Body of pancreas (tissue), 4 donors: ENCODE measurements around the gene ZXDC. TPM values are rescaled to one million over a fixed set of nuclear protein-coding genes. Genes with fewer than 3 reads are reported as not detected.

Source experiments
- ATAC-seq: fragments of 150-250 bp; one replicate; pipeline ENCODE4 v1.9.1; 2016
- DNase-seq, 4 donors: peaks; one replicate each; pipeline ENCODE4 v3.0.0-alpha.2; 2019
- H3K27ac ChIP-seq, 4 donors: fragments of 200-600 bp; sonication (generic); 1 replicate in 3 of 4; 2 replicates in 1 of 4; pipeline versions ENCODE4 v1.5.1 to v1.6.1; 2016 to 2019; ENCODE audit warnings: mild to moderate bottlenecking in 1 of 4, mixed read lengths in 1 of 4, moderate library complexity in 1 of 4
- H3K27me3 ChIP-seq, 2 donors: fragments of 200-600 bp; sonication (generic); one replicate each; pipeline ENCODE4 v1.6.0; 2016; ENCODE audit warnings: mild to moderate bottlenecking in 1 of 2
- H3K36me3 ChIP-seq, 2 donors: fragments of 200-600 bp; sonication (generic); replicated peaks in 1 of 2; 2 replicates each; pipeline ENCODE4 v1.5.1; 2016; ENCODE audit warnings: low read depth in 2 of 2; ENCODE audit not compliant: insufficient read depth in 1 of 2
- H3K4me1 ChIP-seq: fragments of 200-600 bp; sonication (generic); one replicate; pipeline ENCODE4 v1.6.0; 2016
- H3K4me3 ChIP-seq, 2 donors: fragments of 200-600 bp; sonication (generic); 1 replicate in 1 of 2; 2 replicates in 1 of 2; pipeline ENCODE4 v1.5.1; 2016 to 2019
- H3K9me3 ChIP-seq, 3 donors: fragments of 200-600 bp; sonication (generic); 1 replicate in 2 of 3; 2 replicates in 1 of 3; pipeline ENCODE4 v1.5.1; 2016
- POLR2A ChIP-seq, 3 donors: fragments of 450-650 bp; IDR thresholded peaks; one replicate each; pipeline ENCODE4 v1.6.1; 2016; ENCODE audit warnings: antibody characterized with exemption in 3 of 3, mild to moderate bottlenecking in 2 of 3
- WGBS, 2 donors: methylation state at CpG; one replicate each; pipeline ENCODE4 v1.1.5; 2017; 5-methylcytosine and 5-hydroxymethylcytosine counted together
- intact Hi-C: fragments of 100-400 bp; cut with DNase I; formaldehyde crosslinking; loops from one replicate; pipeline ENCODE4 v1.15.1; 2023
- total RNA-seq, 2 donors: library from RNA; depleted of rRNA; stranded (reverse); fragments of >200 nt; gene quantifications; one replicate each; pipeline ENCODE4 v1.1.0, GENCODE V29; 2016
- TF ChIP-seq, protein P1 (sequence below), 7 experiments: fragments of 450-650 bp in 4 of 7; fragments of 200-600 bp in 3 of 7; sonication (generic) in 3 of 7; IDR thresholded peaks; one replicate each; pipeline ENCODE4 v1.5.1; 2016 to 2019; ENCODE audit warnings: antibody characterized with exemption in 7 of 7

The ZXDC gene
- total RNA-seq, 2 donors from 2014 or later: 33.9 to 39.4 TPM

DNA sequence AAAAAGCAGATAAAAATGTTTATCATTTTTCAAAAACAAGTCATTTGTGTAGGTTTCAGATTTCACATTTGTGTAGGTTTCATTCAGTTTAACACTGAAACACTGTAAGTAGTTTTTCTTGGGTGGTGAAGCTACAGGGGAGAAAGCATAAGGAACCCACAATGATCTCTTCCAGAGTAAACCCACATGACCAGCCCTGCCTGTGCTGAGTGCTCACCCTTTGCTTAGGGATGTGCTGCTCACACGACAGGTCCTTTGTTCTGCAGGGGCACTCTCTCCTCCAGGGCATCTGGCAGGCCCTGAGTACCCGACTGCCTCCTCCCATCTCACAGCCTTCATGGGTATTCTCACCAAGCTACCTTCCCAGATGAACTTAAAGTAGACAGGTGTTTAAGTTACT lies 28.9 kb downstream of the ZXDC start:
- Histone ChIP-seq H3K4me3 (no peak overlapping the region), H3K27me3 (no peaks in the 10 kb centered on the region), H3K27ac (no peak overlapping the region), H3K4me1 (peaks cover 34% of the 10 kb centered on the region), H3K36me3 (peaks cover 0 to 7% of the 10 kb centered on the region in 2 donors), H3K9me3 (no peaks in the 10 kb centered on the region)
- ATAC-seq: no peak
- TF ChIP-seq POLR2A (IDR thresholded peaks at IDR 0.05): no peak
- TF ChIP-seq, protein P1, sequence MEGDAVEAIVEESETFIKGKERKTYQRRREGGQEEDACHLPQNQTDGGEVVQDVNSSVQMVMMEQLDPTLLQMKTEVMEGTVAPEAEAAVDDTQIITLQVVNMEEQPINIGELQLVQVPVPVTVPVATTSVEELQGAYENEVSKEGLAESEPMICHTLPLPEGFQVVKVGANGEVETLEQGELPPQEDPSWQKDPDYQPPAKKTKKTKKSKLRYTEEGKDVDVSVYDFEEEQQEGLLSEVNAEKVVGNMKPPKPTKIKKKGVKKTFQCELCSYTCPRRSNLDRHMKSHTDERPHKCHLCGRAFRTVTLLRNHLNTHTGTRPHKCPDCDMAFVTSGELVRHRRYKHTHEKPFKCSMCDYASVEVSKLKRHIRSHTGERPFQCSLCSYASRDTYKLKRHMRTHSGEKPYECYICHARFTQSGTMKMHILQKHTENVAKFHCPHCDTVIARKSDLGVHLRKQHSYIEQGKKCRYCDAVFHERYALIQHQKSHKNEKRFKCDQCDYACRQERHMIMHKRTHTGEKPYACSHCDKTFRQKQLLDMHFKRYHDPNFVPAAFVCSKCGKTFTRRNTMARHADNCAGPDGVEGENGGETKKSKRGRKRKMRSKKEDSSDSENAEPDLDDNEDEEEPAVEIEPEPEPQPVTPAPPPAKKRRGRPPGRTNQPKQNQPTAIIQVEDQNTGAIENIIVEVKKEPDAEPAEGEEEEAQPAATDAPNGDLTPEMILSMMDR (IDR thresholded peaks at IDR 0.05): no peak
- intact Hi-C loops: no loop called here
- DNase-seq: no peak
- 85 to 90% methylated on average over 2 of the region's 2 CpGs for WGBS, 2 donors

DNA sequence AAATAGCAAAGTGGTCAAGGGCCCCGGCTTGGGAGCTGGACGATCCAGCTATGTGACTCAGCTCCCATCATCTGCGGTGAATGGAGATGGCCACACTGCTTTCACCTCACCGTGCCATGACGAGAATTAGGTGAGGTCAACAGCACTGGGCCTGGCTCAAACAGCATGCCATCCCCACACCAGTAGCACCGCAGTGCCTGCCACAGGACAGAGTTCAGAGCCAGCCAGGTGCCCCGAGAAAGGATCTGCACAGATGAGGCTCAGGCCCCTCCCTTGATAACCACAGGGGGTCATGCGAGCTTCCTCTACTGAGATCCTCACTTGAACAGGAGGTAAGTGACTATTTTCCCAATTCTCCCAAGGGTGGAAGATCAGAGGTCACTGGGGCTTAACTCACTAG lies 29.4 kb downstream of the ZXDC start:
- peak in 1 of 4 donors; percentile 3 for DNase-seq

GRCh38 chr3:126445506-126445905 lies 30.2 kb downstream of the ZXDC start:
- Histone ChIP-seq H3K36me3 (no peaks in the 10 kb centered on the region), H3K27me3 (no peaks in the 10 kb centered on the region), H3K27ac (no peak overlapping the region), H3K4me3 (no peak overlapping the region), H3K4me1 (peaks cover 29% of the 10 kb centered on the region), H3K9me3 (no peaks in the 10 kb centered on the region)
- TF ChIP-seq, protein P1 (IDR thresholded peaks at IDR 0.05): no peak
- no peak for TF ChIP-seq POLR2A (IDR thresholded peaks at IDR 0.05)
- intact Hi-C loops: no loop called here
- ATAC-seq (no peak), DNase-seq (no peak)
- 38 to 52% methylated on average over 2 to 5 of the region's 5 CpGs for WGBS, 2 donors

More for the DNA sequence above, 29.4 kb downstream of the ZXDC start:
- WGBS, 2 donors: 89 to 91% methylated on average over 8 of the region's 8 CpGs
- H3K27ac ChIP-seq: no peak overlapping the region
- H3K36me3 ChIP-seq: peaks cover 0 to 3% of the 10 kb centered on the region in 2 donors
- no peaks in the 10 kb centered on the region for H3K9me3 ChIP-seq
- peaks cover 34% of the 10 kb centered on the region for H3K4me1 ChIP-seq
- TF ChIP-seq, protein P1 (IDR thresholded peaks at IDR 0.05): no peak
- no peak for TF ChIP-seq POLR2A (IDR thresholded peaks at IDR 0.05)
- H3K27me3 ChIP-seq: no peaks in the 10 kb centered on the region
- intact Hi-C loops: no loop called here
- ATAC-seq: no peak
- H3K4me3 ChIP-seq: no peak overlapping the region

- peak in 1 of 4 donors; percentile 6 for DNase-seq
- WGBS, 2 donors: 91 to 92% methylated on average over 3 of the region's 3 CpGs
- no peak overlapping the region for H3K4me3 ChIP-seq
These were observed 32.8 kb downstream of the ZXDC start for GRCh38 chr3:126442856-126443242.

More at GRCh38 chr3:126442856-126443242, 32.8 kb downstream of the ZXDC start:
- H3K9me3 ChIP-seq: no peaks in the 10 kb centered on the region
- H3K36me3 ChIP-seq: peaks cover 0 to 7% of the 10 kb centered on the region in 2 donors
- no peaks in the 10 kb centered on the region for H3K27me3 ChIP-seq
- intact Hi-C loops: no loop called here
- TF ChIP-seq POLR2A (IDR thresholded peaks at IDR 0.05): no peak
- TF ChIP-seq, protein P1 (IDR thresholded peaks at IDR 0.05): no peak
- ATAC-seq: no peak
- peaks cover 10% of the 10 kb centered on the region for H3K4me1 ChIP-seq
- H3K27ac ChIP-seq: no peak overlapping the region
